GM12878 (cell line): ENCODE measurements around the gene RCAN2.

ENCODE experiments used
- CTCF ChIP-seq, 3 experiments: IDR thresholded peaks in 2 of 3; conservative IDR thresholded peaks in 1 of 3; 2 replicates each; pipeline ENCODE4 v1.5.1; 2011; ENCODE audit warnings: low read depth in 3 of 3, low read length in 3 of 3, mild to moderate bottlenecking in 3 of 3, control low read depth in 2 of 3, moderate library complexity in 2 of 3, inconsistent platforms in 1 of 3, mixed read lengths in 1 of 3; ENCODE audit not compliant: control insufficient read depth in 2 of 3, insufficient read depth in 1 of 3; ENCODE audit errors: extremely low read depth in 1 of 3
- ELK1 ChIP-seq: IDR thresholded peaks from 2 replicates; pipeline ENCODE4 v1.6.1; 2012; ENCODE audit warnings: low read depth, low read length, improper control_type of control experiment
- FOXM1 ChIP-seq: IDR thresholded peaks from 2 replicates; pipeline ENCODE4 v1.6.1; 2012; ENCODE audit warnings: low read depth, mild to moderate bottlenecking, inconsistent platforms, low read length, moderate library complexity
- KDM1A ChIP-seq: fragments of 200-600 bp; sonication (generic); IDR thresholded peaks from 2 replicates; pipeline ENCODE4 v1.6.1; 2016; ENCODE audit warnings: borderline replicate concordance
- MTA3 ChIP-seq: IDR thresholded peaks from 2 replicates; pipeline ENCODE4 v1.6.1; 2012; ENCODE audit warnings: low read length, inconsistent platforms, borderline replicate concordance
- TCF3 ChIP-seq: IDR thresholded peaks from 2 replicates; pipeline ENCODE4 v1.6.1; 2012; ENCODE audit warnings: low read depth, mild to moderate bottlenecking, low read length, borderline replicate concordance; ENCODE audit not compliant: insufficient read depth
- ZBTB40 ChIP-seq: fragments of 450-650 bp; IDR thresholded peaks from 2 replicates; pipeline ENCODE4 v1.6.1; 2016; ENCODE audit warnings: mild to moderate bottlenecking, moderate library complexity, borderline replicate concordance
- ZNF384 ChIP-seq: IDR thresholded peaks from 2 replicates; pipeline ENCODE4 v1.6.1; 2012; ENCODE audit warnings: low read depth, mild to moderate bottlenecking, low read length, improper control_type of control experiment, borderline replicate concordance

GRCh38 chr6:46366190-46366900 lies 124.9 kb downstream of the RCAN2 start:
- TF ChIP-seq ZBTB40 (no peak), CTCF (IDR thresholded peaks at IDR 0.05 in 2 of 3, conservative IDR thresholded peaks at IDR 0.05 in 1 of 3; ENCODE audit: control insufficient read depth in 2 of 3, extremely low read depth in 1 of 3, insufficient read depth in 1 of 3, low read depth in 3 of 3, low read length in 3 of 3) (no peak), FOXM1 (no peak), MTA3 (no peak), KDM1A (no peak), TCF3 (no peak), ZNF384 (no peak), ELK1 (no peak)
